GM18873 (cell line): ENCODE measurements around the gene ENOPH1.

Experiments used
- ATAC-seq: cut with Tn5 transposase; IDR thresholded peaks from one replicate; pipeline ENCODE4 v1.9.1; 2021; ENCODE audit warnings: mild to moderate bottlenecking, moderate library complexity, moderate number of reproducible peaks; ENCODE audit not compliant: unreplicated experiment, low FRiP score

Gene ENOPH1

GRCh38 chr4:82500435-82501153, 70.2 kb downstream of the ENOPH1 start:
- ATAC-seq, result no peak

DNA sequence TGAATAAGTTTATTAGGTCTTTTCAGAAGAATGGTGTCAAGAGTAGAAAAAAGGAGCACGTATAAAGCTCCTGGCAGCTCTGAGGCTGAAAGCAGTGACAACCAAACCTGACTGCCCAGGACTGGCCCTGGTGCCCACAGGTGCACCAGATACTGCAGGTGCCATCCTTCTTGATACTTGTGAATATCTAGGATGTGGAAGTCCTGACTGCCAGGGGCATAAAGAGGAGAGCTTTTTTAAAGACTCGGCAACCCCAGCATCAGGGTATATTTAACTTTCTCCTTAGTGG, 70.7 kb downstream of the ENOPH1 start:
- ATAC-seq, result no peak

DNA sequence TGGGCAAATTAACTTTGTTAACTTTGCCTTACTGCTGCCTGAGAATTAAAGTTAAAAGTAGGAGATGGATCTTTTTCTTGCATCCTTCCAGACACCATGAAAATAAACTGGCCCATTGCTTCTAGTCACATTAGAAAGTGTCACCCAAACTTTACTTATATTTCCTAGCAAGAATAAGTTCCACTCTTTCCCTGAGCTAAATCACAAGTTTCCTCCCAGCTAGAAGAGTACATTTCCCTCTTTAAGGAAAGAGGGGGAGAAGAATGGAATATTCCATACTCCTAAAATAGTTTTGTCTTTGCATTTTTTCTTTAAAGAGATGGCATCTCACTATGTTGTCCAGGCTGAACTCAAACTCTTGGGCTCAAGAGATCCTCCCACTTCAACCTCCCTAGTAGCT, 77.6 kb downstream of the ENOPH1 start:
- no peak for ATAC-seq

GRCh38 chr4:82508806-82509428, 78.5 kb downstream of the ENOPH1 start:
- ATAC-seq, result no peak

GRCh38 chr4:82510216-82510615, 79.8 kb downstream of the ENOPH1 start:
- no peak for ATAC-seq
